ENCODE data around the gene CSF1R. TPM values are rescaled to one million over a fixed set of nuclear protein-coding genes. Genes with fewer than 3 reads are reported as not detected.

Gene CSF1R
- total RNA-seq, 1 donor = under 0.01 TPM

DNA sequence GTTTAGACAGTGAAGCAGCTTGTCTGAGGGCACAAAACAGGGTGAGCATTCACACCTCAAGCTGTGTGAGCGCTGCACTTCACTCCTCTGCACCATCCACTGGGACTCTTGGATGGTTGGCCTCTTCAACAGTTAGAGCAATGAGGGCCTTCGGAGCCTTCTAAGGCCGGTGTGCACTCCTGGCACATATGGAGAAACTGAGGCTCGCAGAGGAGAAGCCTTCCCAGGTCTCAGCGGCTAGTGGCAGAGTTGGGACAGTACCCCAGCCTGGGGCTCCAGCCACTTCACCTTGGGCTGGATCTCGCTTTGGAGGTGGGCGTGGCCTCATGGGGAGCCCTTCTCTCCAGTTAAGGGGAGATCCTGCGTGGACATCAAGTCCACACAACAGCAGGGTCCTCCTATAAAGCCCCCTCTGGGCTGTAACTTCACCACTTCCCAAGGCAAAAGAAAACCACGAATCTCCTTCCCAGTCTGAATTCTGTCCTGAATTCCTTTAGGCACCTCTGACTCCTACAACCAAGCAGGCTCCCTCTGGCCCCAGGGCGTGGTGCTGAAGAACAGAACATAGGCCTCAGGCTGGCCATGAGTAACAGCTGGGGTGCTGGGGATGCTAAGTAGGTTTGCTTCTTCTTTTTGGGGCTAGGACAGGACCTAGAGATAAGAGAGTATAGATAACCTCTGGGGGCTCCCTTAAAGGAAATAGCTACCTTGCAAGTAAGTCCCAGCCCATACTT is 30.5 kb upstream of the CSF1R start:
- DNase-seq (ENCODE audit: low read depth) = no peak
- TF ChIP-seq, protein P1, sequence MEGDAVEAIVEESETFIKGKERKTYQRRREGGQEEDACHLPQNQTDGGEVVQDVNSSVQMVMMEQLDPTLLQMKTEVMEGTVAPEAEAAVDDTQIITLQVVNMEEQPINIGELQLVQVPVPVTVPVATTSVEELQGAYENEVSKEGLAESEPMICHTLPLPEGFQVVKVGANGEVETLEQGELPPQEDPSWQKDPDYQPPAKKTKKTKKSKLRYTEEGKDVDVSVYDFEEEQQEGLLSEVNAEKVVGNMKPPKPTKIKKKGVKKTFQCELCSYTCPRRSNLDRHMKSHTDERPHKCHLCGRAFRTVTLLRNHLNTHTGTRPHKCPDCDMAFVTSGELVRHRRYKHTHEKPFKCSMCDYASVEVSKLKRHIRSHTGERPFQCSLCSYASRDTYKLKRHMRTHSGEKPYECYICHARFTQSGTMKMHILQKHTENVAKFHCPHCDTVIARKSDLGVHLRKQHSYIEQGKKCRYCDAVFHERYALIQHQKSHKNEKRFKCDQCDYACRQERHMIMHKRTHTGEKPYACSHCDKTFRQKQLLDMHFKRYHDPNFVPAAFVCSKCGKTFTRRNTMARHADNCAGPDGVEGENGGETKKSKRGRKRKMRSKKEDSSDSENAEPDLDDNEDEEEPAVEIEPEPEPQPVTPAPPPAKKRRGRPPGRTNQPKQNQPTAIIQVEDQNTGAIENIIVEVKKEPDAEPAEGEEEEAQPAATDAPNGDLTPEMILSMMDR (IDR thresholded peaks at IDR 0.05; ENCODE audit: insufficient read depth, low read length) = no peak
- no peak overlapping the region for H3K4me3 ChIP-seq (ENCODE audit: low read depth, low read length)

DNA sequence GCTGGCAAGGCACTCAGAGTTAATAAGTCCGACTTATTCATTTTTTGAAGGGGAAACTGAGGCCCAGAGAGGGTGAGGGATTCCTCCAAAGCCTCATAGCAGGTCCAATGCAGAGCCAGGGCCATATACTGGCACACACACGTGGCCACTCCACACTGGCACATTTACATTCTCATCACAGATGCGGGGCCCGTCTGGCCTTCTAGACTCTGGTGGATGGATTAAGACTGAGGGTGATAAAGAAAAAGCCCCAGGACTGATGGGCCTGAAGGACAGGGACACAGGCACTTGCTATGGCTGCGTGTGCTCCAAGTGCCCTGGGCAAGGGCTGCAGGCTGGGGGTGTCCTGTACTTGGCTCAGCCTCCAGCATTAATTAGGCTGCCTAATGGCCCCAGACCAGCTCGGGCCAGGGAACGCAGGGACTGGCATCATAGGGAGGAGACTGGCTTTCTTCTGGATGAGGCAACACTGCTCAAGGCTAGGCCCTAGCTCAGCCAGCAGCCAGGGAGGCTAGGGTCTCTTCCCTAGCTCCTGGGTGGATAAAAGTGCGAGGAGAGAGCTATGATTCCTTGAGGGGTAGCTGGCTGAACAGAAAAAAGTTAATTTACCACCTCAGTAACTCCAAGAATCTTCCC is 28.5 kb upstream of the CSF1R start:
- no peak overlapping the region for H3K4me3 ChIP-seq (ENCODE audit: low read depth, low read length)
- TF ChIP-seq, protein P1 (IDR thresholded peaks at IDR 0.05; ENCODE audit: insufficient read depth, low read length) = no peak
- DNase-seq (ENCODE audit: low read depth) = no peak

DNA sequence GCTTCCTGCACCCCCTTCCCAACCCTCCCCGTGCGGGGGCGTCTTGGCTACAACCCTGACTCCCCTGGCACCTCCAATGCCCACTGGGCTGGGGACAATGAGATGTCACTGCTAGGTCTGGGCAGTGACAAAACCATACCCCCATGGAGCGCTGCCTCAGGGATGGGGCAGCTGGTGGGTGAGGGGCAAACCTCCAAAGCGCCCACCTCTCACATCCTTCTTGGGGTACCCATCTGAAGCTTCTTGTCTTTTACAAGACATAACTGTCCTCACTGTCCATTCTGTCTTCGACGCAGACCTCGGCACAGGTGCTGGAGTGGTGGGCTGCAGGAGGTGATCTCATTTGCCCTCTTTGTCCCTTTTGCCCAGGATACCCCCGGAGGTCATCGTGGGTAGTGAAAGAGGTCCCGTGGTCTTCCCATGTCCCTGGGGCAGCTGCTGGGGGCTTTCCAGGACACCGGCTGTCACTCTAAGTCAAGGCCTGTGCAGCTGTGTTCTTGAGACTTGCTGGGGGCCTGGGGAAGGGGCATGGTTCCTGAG is 27.8 kb upstream of the CSF1R start:
- DNase-seq (ENCODE audit: low read depth) = no peak
- TF ChIP-seq, protein P1 (IDR thresholded peaks at IDR 0.05; ENCODE audit: insufficient read depth, low read length) = no peak
- no peak overlapping the region for H3K4me3 ChIP-seq (ENCODE audit: low read depth, low read length)

GRCh38 chr5:150113047-150113744 is 26.8 kb upstream of the CSF1R start:
- TF ChIP-seq, protein P1 (IDR thresholded peaks at IDR 0.05; ENCODE audit: insufficient read depth, low read length) = no peak
- H3K4me3 ChIP-seq (ENCODE audit: low read depth, low read length) = no peak overlapping the region
- DNase-seq (ENCODE audit: low read depth) = peak; percentile 31

GRCh38 chr5:150112201-150113046 is 26.1 kb upstream of the CSF1R start:
- DNase-seq (ENCODE audit: low read depth) = peak; percentile 89
- TF ChIP-seq, protein P1 (IDR thresholded peaks at IDR 0.05; ENCODE audit: insufficient read depth, low read length) = no peak
- no peak overlapping the region for H3K4me3 ChIP-seq (ENCODE audit: low read depth, low read length)

DNA sequence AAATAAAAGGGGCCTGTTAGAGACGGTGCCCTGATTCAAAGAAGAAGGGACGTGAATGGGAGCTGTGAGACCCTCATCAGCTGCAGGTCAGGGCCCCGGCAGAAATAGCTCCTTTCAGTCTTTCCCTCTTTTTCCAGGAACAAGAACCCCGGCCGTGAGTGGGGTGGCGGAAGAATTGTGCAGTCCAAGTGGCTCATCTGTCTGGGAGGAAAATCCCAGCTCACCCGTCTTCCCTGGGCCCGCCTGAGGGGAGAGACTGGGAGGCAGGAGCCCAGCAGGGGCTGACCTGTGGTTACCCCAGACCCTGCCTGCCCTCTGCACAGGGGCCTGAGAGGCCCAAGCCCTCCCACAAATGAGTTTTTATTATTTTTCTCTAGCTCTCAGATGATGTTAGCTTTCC is 24.8 kb upstream of the CSF1R start:
- TF ChIP-seq, protein P1 (IDR thresholded peaks at IDR 0.05; ENCODE audit: insufficient read depth, low read length) = no peak
- no peak for DNase-seq (ENCODE audit: low read depth)
- H3K4me3 ChIP-seq (ENCODE audit: low read depth, low read length) = no peak overlapping the region
